AG04449 (cell line): ENCODE results near the gene CHPF2.

Experiments used
- CTCF ChIA-PET: fragments of 350-600 bp; formaldehyde crosslinking; extraction: SDS; loops from one replicate; lab custom pipeline; 2021; ENCODE audit warnings: antibody characterized with exemption; lab: Yijun Ruan, JAX
- POLR2A ChIA-PET: fragments of 400-600, 350-600 bp; formaldehyde crosslinking; extraction: SDS; loops from one replicate; lab custom pipeline; 2020; ENCODE audit warnings: antibody characterized with exemption, inconsistent platforms; lab: Yijun Ruan, JAX
- DNase-seq: peaks from one replicate; pipeline ENCODE4 v3.0.0-alpha.2; 2010; ENCODE audit warnings: low read depth, low spot score
- H3K4me3 ChIP-seq: 2 replicates; pipeline ENCODE4 v1.5.1; 2011; ENCODE audit warnings: low read depth, mild to moderate bottlenecking, control low read depth, low read length
- TF ChIP-seq, protein P1 (sequence below): IDR thresholded peaks from one replicate; pipeline ENCODE4 v1.5.1; 2011; ENCODE audit warnings: mild to moderate bottlenecking, moderate library complexity, low read length, control low read depth, inconsistent platforms; ENCODE audit not compliant: insufficient read depth; ENCODE audit errors: missing control alignments

CHPF2 gene

DNA sequence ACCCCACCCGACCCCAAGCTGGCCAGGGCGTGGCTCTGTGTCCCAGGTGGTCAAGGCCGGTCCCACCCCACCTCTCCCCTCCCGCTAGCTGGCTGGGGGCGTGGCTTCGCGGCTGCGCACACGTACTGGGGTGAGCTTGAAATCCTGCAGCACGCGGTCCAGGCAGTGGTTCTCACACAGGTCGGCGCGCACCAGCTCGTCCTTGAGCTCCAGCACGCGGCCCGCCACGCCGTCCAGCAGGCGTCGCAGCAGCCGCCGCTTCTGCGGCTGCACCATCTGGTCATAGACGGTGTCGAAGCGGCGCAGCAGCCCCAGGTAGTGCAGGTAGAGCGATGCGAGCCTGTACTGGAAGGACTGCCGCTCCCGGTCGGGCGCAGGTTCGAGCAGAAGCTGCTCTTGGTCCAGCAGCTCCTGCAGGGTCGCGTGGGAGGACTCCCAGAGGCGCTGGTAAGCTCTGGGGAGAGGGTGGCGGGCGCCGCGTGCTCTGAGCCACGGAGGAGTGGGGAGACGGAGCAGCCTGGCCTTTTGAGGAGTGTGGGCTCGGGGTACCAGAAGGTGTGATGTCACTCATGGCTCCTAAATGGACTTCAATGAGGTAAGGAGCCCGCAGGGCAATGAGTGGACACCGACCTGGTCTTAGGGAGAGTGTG is 27.8 kb upstream of the CHPF2 start:
- CTCF ChIA-PET: interaction anchor here (1.1 kb wide), 1 partner anchor 40 kb away, joined by 3 read pairs; no protein-coding TSS in a partner anchor
- TF ChIP-seq, protein P1, sequence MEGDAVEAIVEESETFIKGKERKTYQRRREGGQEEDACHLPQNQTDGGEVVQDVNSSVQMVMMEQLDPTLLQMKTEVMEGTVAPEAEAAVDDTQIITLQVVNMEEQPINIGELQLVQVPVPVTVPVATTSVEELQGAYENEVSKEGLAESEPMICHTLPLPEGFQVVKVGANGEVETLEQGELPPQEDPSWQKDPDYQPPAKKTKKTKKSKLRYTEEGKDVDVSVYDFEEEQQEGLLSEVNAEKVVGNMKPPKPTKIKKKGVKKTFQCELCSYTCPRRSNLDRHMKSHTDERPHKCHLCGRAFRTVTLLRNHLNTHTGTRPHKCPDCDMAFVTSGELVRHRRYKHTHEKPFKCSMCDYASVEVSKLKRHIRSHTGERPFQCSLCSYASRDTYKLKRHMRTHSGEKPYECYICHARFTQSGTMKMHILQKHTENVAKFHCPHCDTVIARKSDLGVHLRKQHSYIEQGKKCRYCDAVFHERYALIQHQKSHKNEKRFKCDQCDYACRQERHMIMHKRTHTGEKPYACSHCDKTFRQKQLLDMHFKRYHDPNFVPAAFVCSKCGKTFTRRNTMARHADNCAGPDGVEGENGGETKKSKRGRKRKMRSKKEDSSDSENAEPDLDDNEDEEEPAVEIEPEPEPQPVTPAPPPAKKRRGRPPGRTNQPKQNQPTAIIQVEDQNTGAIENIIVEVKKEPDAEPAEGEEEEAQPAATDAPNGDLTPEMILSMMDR: no peak
- DNase-seq: no peak
- H3K4me3 ChIP-seq: no peak overlapping the region
- POLR2A ChIA-PET: interaction anchor here (0.6 kb wide), 1 partner anchor 24 kb away, joined by 3 read pairs; no protein-coding TSS in a partner anchor

DNA sequence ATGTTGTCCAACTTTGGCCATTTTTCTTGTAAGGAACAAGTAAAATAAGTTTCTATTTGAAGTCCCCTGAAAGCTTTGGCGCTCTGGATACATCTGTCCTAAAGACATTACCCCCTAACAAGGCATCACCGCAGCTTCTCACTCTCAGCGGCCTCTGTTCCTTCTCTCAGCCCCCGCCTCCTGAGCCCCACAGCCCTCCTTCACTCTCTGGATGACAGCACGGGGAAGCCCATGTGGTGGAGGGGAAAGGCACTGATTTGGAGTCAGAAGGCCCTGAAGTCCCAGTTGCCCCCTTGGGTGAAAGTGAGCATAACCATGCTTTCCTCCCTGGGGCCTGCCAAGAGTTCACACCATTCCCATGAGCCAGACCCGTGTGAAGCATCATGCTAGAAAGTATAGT is 26.6 kb upstream of the CHPF2 start:
- DNase-seq: no peak
- ChIA-PET POLR2A (no interaction called here), CTCF (interaction anchor here (1.1 to 1.5 kb wide), 2 partner anchors 10 to 23 kb away, joined by 3 to 4 read pairs; no protein-coding TSS in a partner anchor)
- TF ChIP-seq, protein P1: no peak
- no peak overlapping the region for H3K4me3 ChIP-seq

DNA sequence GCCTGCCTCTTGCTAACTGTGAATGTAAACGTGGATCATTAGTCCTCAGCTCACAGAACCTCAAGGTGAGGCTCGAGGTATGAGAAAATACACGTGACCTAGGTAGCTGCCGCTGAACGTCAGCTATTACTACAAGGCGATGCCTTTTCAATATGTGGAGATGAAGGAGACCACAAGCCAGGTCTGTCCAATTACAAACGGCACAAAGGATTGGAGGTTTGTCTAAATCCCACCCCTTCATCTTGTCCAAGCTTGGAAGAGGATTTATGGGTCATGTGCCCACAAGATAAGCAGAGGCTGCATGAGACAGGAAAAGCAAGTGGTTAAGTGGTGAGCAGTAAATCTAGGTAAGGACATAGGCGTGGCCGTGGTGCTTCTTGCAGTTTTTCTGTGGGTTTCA is 25.4 kb upstream of the CHPF2 start:
- TF ChIP-seq, protein P1: no peak
- no peak overlapping the region for H3K4me3 ChIP-seq
- CTCF ChIA-PET: interaction anchor here (1.1 kb wide), 2 partner anchors 8 to 84 kb away, joined by 3 read pairs; no protein-coding TSS in a partner anchor
- DNase-seq: no peak
- POLR2A ChIA-PET: interaction anchor here (0.6 kb wide), 1 partner anchor 137 kb away, joined by 3 read pairs; no protein-coding TSS in a partner anchor

DNA sequence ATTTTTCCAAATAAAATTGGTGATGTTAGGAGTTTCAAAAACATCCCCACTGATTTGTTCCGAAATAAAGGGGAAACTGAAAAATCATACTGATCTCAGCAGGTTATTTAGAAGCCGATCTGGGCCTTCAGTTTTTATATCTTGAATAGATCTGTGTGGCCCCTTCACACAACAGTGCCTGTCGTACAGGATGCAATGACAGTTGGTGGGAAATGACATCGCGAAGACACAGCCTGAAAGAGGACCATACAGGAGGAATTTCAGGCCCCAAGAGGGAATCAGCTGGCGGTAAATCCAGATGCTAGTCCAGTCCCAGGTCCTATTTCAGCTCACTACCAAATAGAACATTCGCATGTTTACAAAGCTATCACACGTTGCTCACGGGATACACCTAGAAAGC is 25.0 kb upstream of the CHPF2 start:
- TF ChIP-seq, protein P1: no peak
- no peak for DNase-seq
- ChIA-PET CTCF (interaction anchor here (1.1 kb wide), 1 partner anchor 84 kb away, joined by 3 read pairs; no protein-coding TSS in a partner anchor), POLR2A (no interaction called here)
- no peak overlapping the region for H3K4me3 ChIP-seq

DNA sequence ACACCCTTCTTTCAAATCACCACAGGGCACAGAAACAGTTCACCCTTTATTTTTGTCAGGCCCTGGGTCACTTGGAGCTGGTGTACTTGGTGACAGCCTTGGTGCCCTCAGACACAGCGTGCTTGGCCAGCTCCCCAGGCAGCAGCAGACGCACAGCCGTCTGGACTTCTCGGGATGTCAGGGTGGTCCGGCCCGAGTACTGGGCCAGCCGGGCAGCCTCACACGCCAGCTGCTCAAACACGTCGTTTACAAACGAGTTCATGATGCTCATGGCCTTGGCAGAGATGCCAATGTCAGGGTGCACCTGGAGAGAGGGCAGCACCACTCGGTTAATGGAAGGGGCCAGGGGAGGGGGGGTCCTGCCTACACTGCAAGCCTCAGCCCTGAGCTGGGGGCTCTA is 24.5 kb upstream of the CHPF2 start:
- H3K4me3 ChIP-seq: no peak overlapping the region
- TF ChIP-seq, protein P1: no peak
- CTCF ChIA-PET: no interaction called here
- DNase-seq: no peak
- POLR2A ChIA-PET: no interaction called here

DNA sequence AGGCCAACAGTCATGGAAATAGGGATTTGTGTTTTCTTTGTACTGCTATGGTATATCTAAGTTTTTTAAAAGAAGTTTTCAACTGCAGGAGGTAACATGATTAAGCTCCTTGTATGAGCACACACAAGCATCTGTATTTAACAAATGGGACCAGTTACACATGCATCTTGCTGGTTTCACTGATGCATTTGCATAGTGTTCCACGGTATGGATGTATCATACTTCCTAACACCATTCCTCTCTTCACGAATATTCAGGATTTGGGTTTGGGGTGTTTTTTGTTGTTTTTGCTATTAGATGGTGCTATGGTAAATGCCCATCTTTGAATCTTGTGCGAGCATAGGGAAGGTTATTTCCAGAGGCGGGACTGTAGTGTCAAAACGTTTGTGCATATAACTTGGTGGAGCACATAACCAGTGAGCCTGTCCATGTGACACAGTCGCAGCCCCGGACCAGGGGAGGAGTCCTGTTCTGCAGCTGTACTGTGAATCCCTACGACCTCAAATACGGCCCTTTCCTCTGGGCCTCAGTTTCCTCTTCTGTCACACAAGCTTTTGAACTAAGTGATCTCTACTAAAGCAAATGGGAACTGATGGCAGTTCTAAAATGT is 23.9 kb upstream of the CHPF2 start:
- ChIA-PET CTCF (no interaction called here), POLR2A (no interaction called here)
- TF ChIP-seq, protein P1: no peak
- DNase-seq: no peak
- H3K4me3 ChIP-seq: no peak overlapping the region
